ENCODE measurements around the gene CKAP4.

CKAP4 gene

GRCh38 chr12:106239951-106240335 lies 7.9 kb downstream of the CKAP4 start:
- no peak for DNase-seq

GRCh38 chr12:106239241-106239950 lies 8.4 kb downstream of the CKAP4 start:
- no peak for DNase-seq

- no peak for DNase-seq
Measured at GRCh38 chr12:106238146-106238545, 9.7 kb downstream of the CKAP4 start.

- no peak for DNase-seq
Measured at GRCh38 chr12:106235770-106236169, 12.1 kb downstream of the CKAP4 start.

GRCh38 chr12:106234449-106234848 lies 13.4 kb downstream of the CKAP4 start:
- DNase-seq, result no peak

- DNase-seq, result no peak
Measured at GRCh38 chr12:106233011-106233410, 14.8 kb downstream of the CKAP4 start.

- DNase-seq, result no peak
Measured at GRCh38 chr12:106229036-106229591, 18.7 kb downstream of the CKAP4 start.

GRCh38 chr12:106228320-106228710 lies 19.5 kb downstream of the CKAP4 start:
- DNase-seq, result no peak

- peak; percentile 85 for DNase-seq
Measured at GRCh38 chr12:106227641-106228319, 20.0 kb downstream of the CKAP4 start.

- DNase-seq, result peak; percentile 43
Measured at GRCh38 chr12:106226884-106227640, 20.8 kb downstream of the CKAP4 start.

- no peak for DNase-seq
Measured at GRCh38 chr12:106224355-106224706, 23.5 kb downstream of the CKAP4 start.

GRCh38 chr12:106223485-106224354 lies 24.1 kb downstream of the CKAP4 start:
- DNase-seq, result peak; percentile 70

GRCh38 chr12:106220536-106220935 lies 27.3 kb downstream of the CKAP4 start:
- DNase-seq, result no peak

- no peak for DNase-seq
Measured at GRCh38 chr12:106219043-106219442, 28.8 kb downstream of the CKAP4 start.

- no peak for DNase-seq
Measured at GRCh38 chr12:106217706-106218105, 30.1 kb downstream of the CKAP4 start.

GRCh38 chr12:106214571-106214970 lies 33.2 kb downstream of the CKAP4 start:
- no peak for DNase-seq

- DNase-seq, result no peak
Measured at GRCh38 chr12:106213662-106214061, 34.2 kb downstream of the CKAP4 start.

- DNase-seq, result no peak
Measured at GRCh38 chr12:106211973-106212372, 35.8 kb downstream of the CKAP4 start.

GRCh38 chr12:106205208-106206069 lies 42.4 kb downstream of the CKAP4 start:
- no peak for DNase-seq

GRCh38 chr12:106204312-106204711 lies 43.5 kb downstream of the CKAP4 start:
- no peak for DNase-seq

GRCh38 chr12:106197906-106198623 lies 49.8 kb downstream of the CKAP4 start:
- DNase-seq, result no peak

All from CD4-positive, alpha-beta T cell treated with Interleukin-15 for 1 hour (primary cell).